Natural killer cell (primary cell): Measurements from ENCODE around the gene TLDC2. TPM values are rescaled to one million over a fixed set of nuclear protein-coding genes. Genes with fewer than 3 reads are reported as not detected.
A peak's percentile ranks its signal among the peaks of the same experiment; 100 is the strongest.
"Not testable (repeated sequence)": the region's sequence is repeated elsewhere in the genome, so short reads cannot be mapped to it uniquely, and the experiment has no call there.

Experiments
- ATAC-seq, 3 donors: fragments of 150-1000 bp in 2 of 3; fragments of 200-7000 bp in 1 of 3; cut with Tn5 transposase; 1 replicate in 1 of 3; 2 replicates in 2 of 3; pipeline ENCODE4 v1.10.0; 2021; ENCODE audit warnings: mild to moderate bottlenecking in 2 of 3, moderate library complexity in 2 of 3
- DNase-seq, 2 donors: peaks; one replicate each; pipeline versions ENCODE4 v3.0.0 to v3.0.0-alpha.2; 2013 to 2021; ENCODE audit warnings: mixed read lengths in 1 of 2
- H3K27ac ChIP-seq: one replicate; pipeline ENCODE4 v1.5.1; 2013; ENCODE audit warnings: mild to moderate bottlenecking, low read length
- H3K27me3 ChIP-seq: one replicate; pipeline ENCODE4 v1.6.1; 2013; ENCODE audit warnings: low read length; ENCODE audit not compliant: control insufficient read depth, insufficient read depth
- H3K36me3 ChIP-seq: one replicate; pipeline ENCODE4 v1.6.1; 2013; ENCODE audit warnings: low read length; ENCODE audit not compliant: control insufficient read depth, insufficient read depth
- H3K4me1 ChIP-seq: one replicate; pipeline ENCODE4 v1.6.1; 2013; ENCODE audit warnings: low read length; ENCODE audit not compliant: control insufficient read depth, insufficient read depth
- H3K4me3 ChIP-seq: one replicate; pipeline ENCODE4 v1.5.1; 2013; ENCODE audit warnings: low read length
- H3K9me3 ChIP-seq: one replicate; pipeline ENCODE4 v1.6.1; 2013; ENCODE audit warnings: low read length; ENCODE audit not compliant: control insufficient read depth, insufficient read depth
- H3K27ac Mint-ChIP-seq, 2 donors: one replicate each; pipeline ENCODE4 v1.8.0; 2022; ENCODE audit warnings: mild to moderate bottlenecking in 2 of 2, mixed read lengths in 2 of 2, moderate library complexity in 1 of 2
- H3K27me3 Mint-ChIP-seq, 2 donors: one replicate each; pipeline ENCODE4 v1.8.0; 2022; ENCODE audit warnings: low read depth in 2 of 2, mixed read lengths in 2 of 2
- H3K36me3 Mint-ChIP-seq: one replicate; pipeline ENCODE4 v1.8.0; 2022; ENCODE audit warnings: mixed read lengths
- H3K4me1 Mint-ChIP-seq, 2 donors: one replicate each; pipeline ENCODE4 v1.8.0; 2022; ENCODE audit warnings: mixed read lengths in 2 of 2
- H3K4me3 Mint-ChIP-seq: one replicate; pipeline ENCODE4 v1.8.0; 2022; ENCODE audit warnings: mild to moderate bottlenecking, moderate library complexity, mixed read lengths
- H3K9me3 Mint-ChIP-seq, 2 donors: one replicate each; pipeline ENCODE4 v1.8.0; 2022; ENCODE audit warnings: mixed read lengths in 2 of 2
- WGBS: methylation state at CpG from one replicate; pipeline ENCODE4 v1.1.7; 2013; ENCODE audit warnings: missing lambda C conversion rate; ENCODE audit not compliant: insufficient coverage; 5-methylcytosine and 5-hydroxymethylcytosine counted together
- intact Hi-C: fragments of 100-400 bp; cut with micrococcal nuclease; formaldehyde crosslinking; loops from one replicate; pipeline ENCODE4 v1.14.2; 2022
- total RNA-seq, 4 donors: library from RNA; stranded (reverse); fragments of 120-200 nt in 1 of 4; gene quantifications; one replicate each; pipeline versions ENCODE4 v1.2.3 to v1.2.4, GENCODE V29; 2013 to 2022
- TF ChIP-seq, protein P1 (sequence below): fragments of 200-600 bp; IDR thresholded peaks from one replicate; pipeline ENCODE4 v1.8.0; 2022; ENCODE audit warnings: antibody characterized with exemption

The TLDC2 gene
- total RNA-seq, 3 donors from 2014 or later (not counting 1 experiment from before 2014, with no cell fraction given) = 1.4 TPM; not detected in 2

DNA sequence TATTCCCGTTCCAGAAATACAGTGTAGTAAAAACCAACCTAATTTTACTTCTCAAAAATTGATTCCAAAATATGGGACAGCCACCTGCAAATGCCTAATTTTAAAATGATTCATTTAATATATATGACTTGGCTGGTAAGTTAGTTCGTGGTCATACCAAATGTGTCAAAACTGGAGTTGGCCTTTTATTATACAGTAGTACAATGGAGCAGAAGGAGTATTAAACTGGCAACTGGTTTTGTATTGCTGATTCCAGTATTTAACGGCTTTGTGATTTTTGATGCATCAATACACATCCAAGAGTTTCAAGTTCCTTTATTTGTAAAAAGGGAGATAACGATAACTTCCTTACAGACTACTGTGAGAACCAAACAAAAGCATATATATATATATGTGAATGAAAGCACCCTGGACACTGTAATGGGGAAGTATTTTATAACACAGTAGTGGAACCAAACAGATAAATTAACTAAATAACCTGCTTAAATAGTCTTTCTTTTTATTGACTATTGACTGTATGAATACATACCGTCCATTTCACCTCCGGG is 50.8 kb downstream of the TLDC2 start:
- H3K27ac ChIP-seq = no peak overlapping the region
- intact Hi-C loops = no loop called here

DNA sequence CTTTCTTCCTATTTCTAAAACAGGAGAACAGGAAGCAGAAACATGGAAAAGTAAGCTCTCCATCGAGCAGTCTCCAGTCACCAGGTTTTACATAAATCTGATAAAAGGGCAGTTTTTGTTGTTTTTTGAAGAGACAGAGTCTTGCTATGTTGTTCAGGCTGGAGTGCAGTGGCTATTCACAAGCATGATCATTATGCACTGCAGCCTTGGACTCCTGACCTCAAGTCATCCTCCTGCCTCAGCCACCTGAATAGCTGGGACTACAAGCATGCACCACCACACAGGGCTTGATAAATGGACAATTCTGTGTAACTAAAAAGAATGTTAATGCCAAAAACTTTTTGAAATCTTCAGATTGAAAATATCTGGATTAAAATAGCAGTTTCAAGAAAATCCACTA is 51.8 kb downstream of the TLDC2 start:
- no peak overlapping the region for H3K27ac ChIP-seq
- H3K4me3 ChIP-seq = no peak overlapping the region
- Mint-ChIP-seq H3K27ac (peak overlapping the region in 1 of 2 donors; percentile 90), H3K9me3 (no peaks in the 10 kb centered on the region), H3K4me3 (no peak overlapping the region), H3K27me3 (no peaks in the 10 kb centered on the region), H3K4me1 (peaks cover 36 to 45% of the 10 kb centered on the region in 2 donors), H3K36me3 (peaks cover 18% of the 10 kb centered on the region)
- H3K36me3 ChIP-seq = peaks cover 86% of the 10 kb centered on the region
- intact Hi-C loops = no loop called here
- ATAC-seq = no peak
- WGBS = 89% methylated on average over 1 of the region's 1 CpG
- DNase-seq = no peak
- H3K9me3 ChIP-seq = no peaks in the 10 kb centered on the region
- H3K4me1 ChIP-seq = peaks cover 35% of the 10 kb centered on the region
- TF ChIP-seq, protein P1, sequence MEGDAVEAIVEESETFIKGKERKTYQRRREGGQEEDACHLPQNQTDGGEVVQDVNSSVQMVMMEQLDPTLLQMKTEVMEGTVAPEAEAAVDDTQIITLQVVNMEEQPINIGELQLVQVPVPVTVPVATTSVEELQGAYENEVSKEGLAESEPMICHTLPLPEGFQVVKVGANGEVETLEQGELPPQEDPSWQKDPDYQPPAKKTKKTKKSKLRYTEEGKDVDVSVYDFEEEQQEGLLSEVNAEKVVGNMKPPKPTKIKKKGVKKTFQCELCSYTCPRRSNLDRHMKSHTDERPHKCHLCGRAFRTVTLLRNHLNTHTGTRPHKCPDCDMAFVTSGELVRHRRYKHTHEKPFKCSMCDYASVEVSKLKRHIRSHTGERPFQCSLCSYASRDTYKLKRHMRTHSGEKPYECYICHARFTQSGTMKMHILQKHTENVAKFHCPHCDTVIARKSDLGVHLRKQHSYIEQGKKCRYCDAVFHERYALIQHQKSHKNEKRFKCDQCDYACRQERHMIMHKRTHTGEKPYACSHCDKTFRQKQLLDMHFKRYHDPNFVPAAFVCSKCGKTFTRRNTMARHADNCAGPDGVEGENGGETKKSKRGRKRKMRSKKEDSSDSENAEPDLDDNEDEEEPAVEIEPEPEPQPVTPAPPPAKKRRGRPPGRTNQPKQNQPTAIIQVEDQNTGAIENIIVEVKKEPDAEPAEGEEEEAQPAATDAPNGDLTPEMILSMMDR = no peak
- no peaks in the 10 kb centered on the region for H3K27me3 ChIP-seq

More for the DNA sequence above, 50.8 kb downstream of the TLDC2 start:
- Mint-ChIP-seq H3K36me3 (peaks cover 18% of the 10 kb centered on the region), H3K27me3 (no peaks in the 10 kb centered on the region), H3K27ac (peak overlapping the region; percentile 64 to 76), H3K4me1 (peaks cover 31 to 38% of the 10 kb centered on the region in 2 donors), H3K9me3 (no peaks in the 10 kb centered on the region), H3K4me3 (no peak overlapping the region)
- DNase-seq (no peak), ATAC-seq (no peak)
- TF ChIP-seq, protein P1 = no peak
- Histone ChIP-seq H3K4me1 (peaks cover 26% of the 10 kb centered on the region), H3K9me3 (no peaks in the 10 kb centered on the region), H3K27me3 (no peaks in the 10 kb centered on the region), H3K4me3 (no peak overlapping the region), H3K36me3 (peaks cover 86% of the 10 kb centered on the region)
- WGBS = 97% methylated on average over 3 of the region's 6 CpGs

DNA sequence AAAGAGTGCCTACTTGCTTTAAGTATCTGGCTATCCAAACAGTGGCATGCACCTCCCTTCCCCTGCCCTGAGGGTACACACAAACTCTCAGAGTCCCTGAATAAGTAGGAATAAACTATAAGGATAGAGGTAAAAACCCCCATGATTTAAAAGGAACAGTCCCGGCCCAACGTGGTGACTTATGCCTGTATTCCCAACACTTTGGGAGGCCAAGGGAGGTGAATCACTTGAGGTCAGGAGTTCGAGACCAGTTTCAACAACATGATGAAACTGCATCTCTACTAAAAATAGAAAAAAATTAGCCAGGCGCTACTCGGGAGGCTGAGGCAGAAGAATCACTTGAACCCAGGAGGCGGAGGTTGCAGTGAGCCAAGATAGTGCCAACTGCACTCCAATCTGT is 53.4 kb downstream of the TLDC2 start:
- WGBS = 94% methylated on average over 6 of the region's 6 CpGs
- intact Hi-C loops = no loop called here
- Histone ChIP-seq H3K4me3 (no peak overlapping the region), H3K27ac (peak overlapping the region; percentile 44), H3K4me1 (peaks cover 35% of the 10 kb centered on the region), H3K27me3 (no peaks in the 10 kb centered on the region), H3K9me3 (no peaks in the 10 kb centered on the region), H3K36me3 (peaks cover 86% of the 10 kb centered on the region)
- no peak for ATAC-seq
- H3K27me3 Mint-ChIP-seq = no peaks in the 10 kb centered on the region
- H3K9me3 Mint-ChIP-seq = no peaks in the 10 kb centered on the region
- DNase-seq = no peak
- peaks cover 41 to 44% of the 10 kb centered on the region in 2 donors for H3K4me1 Mint-ChIP-seq
- H3K36me3 Mint-ChIP-seq = peaks cover 18% of the 10 kb centered on the region
- TF ChIP-seq, protein P1 = no peak
- H3K4me3 Mint-ChIP-seq = peak overlapping the region; percentile 59
- H3K27ac Mint-ChIP-seq = peak overlapping the region; percentile 90 to 94

DNA sequence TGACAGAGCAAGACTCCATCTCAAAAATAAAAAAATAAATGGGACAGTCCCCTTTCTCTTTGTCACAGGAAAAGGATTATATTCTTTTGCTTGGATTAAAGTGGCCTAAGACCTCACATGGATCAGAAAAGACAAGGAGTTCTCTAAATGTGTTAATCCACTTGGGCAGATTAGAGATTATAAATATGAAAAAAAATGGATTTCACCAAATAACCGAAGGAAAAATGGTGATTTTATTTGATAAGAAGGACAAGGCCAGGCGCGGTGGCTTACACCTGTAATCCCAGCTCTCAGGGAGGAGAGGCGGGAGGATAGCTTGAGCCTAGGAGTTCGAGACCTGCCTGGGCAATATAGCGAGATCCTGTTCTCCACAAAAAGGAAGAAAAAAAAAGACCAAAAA is 53.8 kb downstream of the TLDC2 start:
- H3K9me3 ChIP-seq = no peaks in the 10 kb centered on the region
- peaks cover 85% of the 10 kb centered on the region for H3K36me3 ChIP-seq
- Mint-ChIP-seq H3K27ac (peak overlapping the region; percentile 90 to 94), H3K4me1 (peaks cover 41 to 46% of the 10 kb centered on the region in 2 donors), H3K36me3 (peaks cover 18% of the 10 kb centered on the region), H3K27me3 (no peaks in the 10 kb centered on the region), H3K9me3 (no peaks in the 10 kb centered on the region), H3K4me3 (peak overlapping the region; percentile 81)
- intact Hi-C loops = loop anchor here (10.0 kb wide), 1 partner anchor 365 kb away; no protein-coding TSS in a partner anchor
- peak overlapping the region; percentile 75 for H3K27ac ChIP-seq
- no peak overlapping the region for H3K4me3 ChIP-seq
- H3K27me3 ChIP-seq = no peaks in the 10 kb centered on the region
- peaks cover 35% of the 10 kb centered on the region for H3K4me1 ChIP-seq
- WGBS = 97% methylated on average over 4 of the region's 6 CpGs
- no peak for DNase-seq
- TF ChIP-seq, protein P1 = no peak
- no peak for ATAC-seq

DNA sequence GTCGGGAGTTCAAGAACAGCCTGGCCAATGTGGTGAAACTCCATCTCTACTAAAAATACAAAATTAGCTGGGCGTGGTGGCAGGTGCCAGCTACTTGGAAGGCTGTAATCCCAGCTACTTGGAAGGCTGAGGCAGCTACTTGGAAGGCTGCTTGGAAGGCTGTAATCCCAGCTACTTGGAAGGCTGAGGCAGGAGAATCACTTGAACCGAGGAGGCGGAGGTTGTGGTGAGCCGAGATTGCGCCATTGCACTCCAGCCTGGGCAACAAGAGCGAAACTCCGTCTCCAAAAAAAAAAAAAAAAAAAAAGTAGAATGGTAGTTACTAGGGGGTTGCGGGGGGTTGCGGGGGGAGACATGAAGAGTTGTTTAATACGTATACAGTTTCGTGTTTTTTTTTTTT is 56.1 kb downstream of the TLDC2 start:
- Histone ChIP-seq H3K4me1 (peaks cover 51% of the 10 kb centered on the region), H3K27ac (peak overlapping the region; percentile 75), H3K36me3 (peaks cover 80% of the 10 kb centered on the region)
- H3K27me3 Mint-ChIP-seq, ATAC-seq, DNase-seq, H3K4me3 Mint-ChIP-seq, H3K27me3 ChIP-seq, H3K9me3 Mint-ChIP-seq, H3K9me3 ChIP-seq, H3K4me3 ChIP-seq: not testable (repeated sequence)
- intact Hi-C loops = loop anchor here (10.0 kb wide), 1 partner anchor 367 kb away; no protein-coding TSS in a partner anchor
- Mint-ChIP-seq H3K36me3 (peaks cover 11% of the 10 kb centered on the region), H3K27ac (peak overlapping the region; percentile 90 to 94), H3K4me1 (peaks cover 44 to 47% of the 10 kb centered on the region in 2 donors)
- 92% methylated on average over 10 of the region's 12 CpGs for WGBS
